Astrocyte (in vitro differentiated cells and primary cell): ENCODE results near the gene SEC24D.

ENCODE experiments used
- EZH2 ChIP-seq: IDR thresholded peaks from 2 replicates; pipeline ENCODE4 v1.6.1; 2012; ENCODE audit warnings: mild to moderate bottlenecking, low read length, inconsistent platforms; ENCODE audit not compliant: insufficient read depth
- TF ChIP-seq, protein P1 (sequence below): IDR thresholded peaks from 2 replicates; pipeline ENCODE4 v1.5.1; 2011; ENCODE audit warnings: low read depth, mild to moderate bottlenecking, inconsistent platforms, low read length, moderate library complexity; ENCODE audit not compliant: insufficient read depth

DNA sequence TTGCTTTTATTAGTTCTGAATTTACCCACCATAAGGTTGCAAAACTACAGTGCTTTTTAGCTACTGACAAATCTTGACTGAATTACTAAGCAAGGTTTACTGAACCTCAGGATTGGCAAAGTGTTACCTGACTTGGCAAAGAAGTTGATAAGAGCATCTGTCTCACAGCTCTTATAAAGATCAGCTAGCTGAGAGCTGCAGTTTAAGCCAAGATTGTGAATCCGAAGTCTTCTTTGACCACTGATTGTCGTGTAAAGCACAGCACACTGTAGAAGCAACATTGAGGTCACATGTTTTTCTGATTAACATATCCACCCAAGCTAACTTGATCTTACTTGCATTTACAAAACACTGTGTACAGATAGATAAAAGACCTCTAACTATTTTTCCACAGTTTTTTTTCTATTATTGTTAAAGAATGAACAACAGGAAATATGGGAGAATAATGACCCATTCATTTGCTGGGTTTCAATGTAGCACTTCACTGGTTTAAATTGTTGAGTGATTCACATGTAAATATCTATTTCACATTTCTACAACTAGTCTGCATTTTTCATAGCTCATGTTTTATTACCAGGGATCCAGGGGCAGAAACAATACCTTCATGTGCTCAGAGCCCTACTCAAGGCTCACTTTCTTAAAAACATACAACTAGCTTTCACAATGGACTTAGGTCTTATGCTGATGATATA lies 96.8 kb downstream of the SEC24D start:
- TF ChIP-seq, protein P1, sequence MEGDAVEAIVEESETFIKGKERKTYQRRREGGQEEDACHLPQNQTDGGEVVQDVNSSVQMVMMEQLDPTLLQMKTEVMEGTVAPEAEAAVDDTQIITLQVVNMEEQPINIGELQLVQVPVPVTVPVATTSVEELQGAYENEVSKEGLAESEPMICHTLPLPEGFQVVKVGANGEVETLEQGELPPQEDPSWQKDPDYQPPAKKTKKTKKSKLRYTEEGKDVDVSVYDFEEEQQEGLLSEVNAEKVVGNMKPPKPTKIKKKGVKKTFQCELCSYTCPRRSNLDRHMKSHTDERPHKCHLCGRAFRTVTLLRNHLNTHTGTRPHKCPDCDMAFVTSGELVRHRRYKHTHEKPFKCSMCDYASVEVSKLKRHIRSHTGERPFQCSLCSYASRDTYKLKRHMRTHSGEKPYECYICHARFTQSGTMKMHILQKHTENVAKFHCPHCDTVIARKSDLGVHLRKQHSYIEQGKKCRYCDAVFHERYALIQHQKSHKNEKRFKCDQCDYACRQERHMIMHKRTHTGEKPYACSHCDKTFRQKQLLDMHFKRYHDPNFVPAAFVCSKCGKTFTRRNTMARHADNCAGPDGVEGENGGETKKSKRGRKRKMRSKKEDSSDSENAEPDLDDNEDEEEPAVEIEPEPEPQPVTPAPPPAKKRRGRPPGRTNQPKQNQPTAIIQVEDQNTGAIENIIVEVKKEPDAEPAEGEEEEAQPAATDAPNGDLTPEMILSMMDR, result no peak
- no peak for TF ChIP-seq EZH2
